K562 (cell line): ENCODE measurements around the gene IGFL1. TPM values are rescaled to one million over a fixed set of nuclear protein-coding genes. Genes with fewer than 3 reads are reported as not detected.
"Not testable (repeated sequence)": the region's sequence is repeated elsewhere in the genome, so short reads cannot be mapped to it uniquely, and the experiment has no call there.

Experiments used
- ATAC-seq: fragments of 200-7000 bp; cut with Tn5 transposase; 3 replicates; pipeline ENCODE4 v1.9.1; 2020; ENCODE audit warnings: moderate library complexity
- BruUV-seq: library from RNA; stranded (reverse); fragments of 400-500 nt; replicated peaks from 2 replicates; lab custom pipeline; 2021; lab: Mats Ljungman, UMichigan
- CTCF ChIA-PET: fragments of 300-600 bp; formaldehyde crosslinking; extraction: SDS; loops from one replicate; lab custom pipeline; 2021; ENCODE audit warnings: low intra/inter-chr PET ratio; lab: Yijun Ruan, JAX
- POLR2A ChIA-PET: fragments of 300-600, 350-650 bp; sonication (Branson Sonifier 250); formaldehyde crosslinking; extraction: SDS; loops from one replicate; lab custom pipeline; 2021; ENCODE audit warnings: antibody characterized with exemption, inconsistent platforms; lab: Yijun Ruan, JAX
- DNase-seq, 4 experiments: peaks; one replicate each; pipeline versions ENCODE4 v3.0.0 to v3.0.0-alpha.2; 2011 to 2018; ENCODE audit warnings: low spot score in 3 of 4, mixed read lengths in 3 of 4; ENCODE audit errors: extremely low read depth in 1 of 4
- FAIRE-seq: peaks from 2 replicates; lab custom pipeline; 2011; peaks lifted over from hg19 to GRCh38; lab: Jason Lieb, UNC
- H2AFZ ChIP-seq: 2 replicates; pipeline ENCODE4 v1.6.0; 2011; ENCODE audit warnings: low read depth, low read length, control low read depth, inconsistent platforms
- H3K27ac ChIP-seq: fragments of 200-600 bp; 3 replicates; pipeline ENCODE4 v1.8.0; 2011; ENCODE audit warnings: low read depth, mild to moderate bottlenecking, control low read depth, inconsistent platforms, low read length, moderate library complexity, mixed read lengths; ENCODE audit errors: extremely low read depth
- H3K27me3 ChIP-seq, 2 experiments: fragments of 300-600 bp in 1 of 2; 2 replicates in 1 of 2; 3 replicates in 1 of 2; pipeline versions ENCODE4 v1.6.0 to v1.8.0; 2011; ENCODE audit warnings: inconsistent platforms in 2 of 2, low read length in 2 of 2, mild to moderate bottlenecking in 1 of 2, mixed read lengths in 1 of 2, moderate library complexity in 1 of 2; ENCODE audit not compliant: control insufficient read depth in 2 of 2, insufficient read depth in 2 of 2
- H3K36me3 ChIP-seq: fragments of 300-600 bp; 3 replicates; pipeline ENCODE4 v1.8.0; 2011; ENCODE audit warnings: mild to moderate bottlenecking, low read length, inconsistent platforms; ENCODE audit not compliant: control insufficient read depth, insufficient read depth
- H3K4me1 ChIP-seq, 2 experiments: fragments of 200-600 bp in 1 of 2; replicated peaks in 1 of 2; 2 replicates in 1 of 2; 3 replicates in 1 of 2; pipeline versions ENCODE4 v1.5.1 to v1.8.0; 2011; ENCODE audit warnings: inconsistent platforms in 2 of 2, low read length in 2 of 2, mild to moderate bottlenecking in 1 of 2, mixed read lengths in 1 of 2, moderate library complexity in 1 of 2; ENCODE audit not compliant: control insufficient read depth in 2 of 2, insufficient read depth in 2 of 2
- H3K4me2 ChIP-seq: 2 replicates; pipeline ENCODE4 v1.6.1; 2011; ENCODE audit warnings: low read length, control low read depth, inconsistent platforms, mixed read lengths; ENCODE audit not compliant: insufficient read depth
- H3K4me3 ChIP-seq: fragments of 200-600 bp; sonication (generic), shearing (Covaris generic); 2 replicates; pipeline ENCODE4 v1.5.1; 2016; ENCODE audit warnings: control low read depth, inconsistent platforms
- H3K79me2 ChIP-seq: fragments of 200-600 bp; 3 replicates; pipeline ENCODE4 v1.8.0; 2011; ENCODE audit warnings: low read length, inconsistent platforms; ENCODE audit not compliant: control insufficient read depth, insufficient read depth
- H3K9ac ChIP-seq, 2 experiments: 2 replicates each; pipeline versions ENCODE4 v1.6.0 to v1.6.1; 2011; ENCODE audit warnings: low read depth in 2 of 2, low read length in 2 of 2, control low read depth in 1 of 2, inconsistent platforms in 1 of 2, mild to moderate bottlenecking in 1 of 2, mixed read lengths in 1 of 2; ENCODE audit not compliant: insufficient read depth in 1 of 2
- H3K9me1 ChIP-seq: one replicate; pipeline ENCODE4 v1.6.0; 2011; ENCODE audit warnings: inconsistent platforms, mild to moderate bottlenecking, low read length, moderate library complexity; ENCODE audit not compliant: control insufficient read depth, insufficient read depth
- H3K9me3 ChIP-seq: replicated peaks from 2 replicates; pipeline ENCODE4 v1.5.1; 2011; ENCODE audit warnings: low read depth, low read length, inconsistent platforms; ENCODE audit not compliant: control insufficient read depth, insufficient read depth
- H4K20me1 ChIP-seq: replicated peaks from 2 replicates; pipeline ENCODE4 v1.6.1; 2011; ENCODE audit warnings: low read length, inconsistent platforms, mixed read lengths; ENCODE audit not compliant: control insufficient read depth, insufficient read depth
- ARID1B ChIP-seq: fragments of 450-650 bp; IDR thresholded peaks from 2 replicates; pipeline ENCODE4 v1.6.1; 2016; ENCODE audit warnings: antibody characterized with exemption, mild to moderate bottlenecking, inconsistent platforms
- FOSL1 ChIP-seq: fragments of 200-800 bp; sonication (Bioruptor generic); conservative IDR thresholded peaks from 2 replicates; pipeline ENCODE4 v1.6.1; 2016; ENCODE audit warnings: missing genetic modification characterization, missing compliant biosample characterization
- GABPA ChIP-seq: fragments of 200-800 bp; sonication (Bioruptor generic); conservative IDR thresholded peaks from 2 replicates; pipeline ENCODE4 v1.6.1; 2016; ENCODE audit warnings: low read depth, missing genetic modification characterization, missing compliant biosample characterization
- GABPB1 ChIP-seq: sonication (generic); formaldehyde crosslinking; IDR thresholded peaks from 2 replicates; pipeline ENCODE4 v1.8.0; 2022; ENCODE audit warnings: mild to moderate bottlenecking, missing genetic modification reagents
- GTF2E2 ChIP-seq: fragments of 200-800 bp; sonication (Bioruptor generic); IDR thresholded peaks from 2 replicates; pipeline ENCODE4 v1.6.1; 2016; ENCODE audit warnings: missing genetic modification characterization, missing compliant biosample characterization
- JUND ChIP-seq, 2 experiments: IDR thresholded peaks; 2 replicates in 1 of 2; 3 replicates in 1 of 2; pipeline ENCODE4 v1.6.1; 2011; ENCODE audit warnings: borderline replicate concordance in 2 of 2, low read depth in 2 of 2, low read length in 2 of 2, improper control_type of control experiment in 1 of 2, missing biosample characterization in 1 of 2, missing genetic modification characterization in 1 of 2, missing genetic modification reagents in 1 of 2
- SOX6 ChIP-seq: fragments of 450-650 bp; IDR thresholded peaks from 2 replicates; pipeline ENCODE4 v1.6.1; 2014; ENCODE audit warnings: mild to moderate bottlenecking
- USF1 ChIP-seq: sonication (generic); formaldehyde crosslinking; IDR thresholded peaks from 2 replicates; pipeline ENCODE4 v1.9.0; 2022; ENCODE audit warnings: mild to moderate bottlenecking, missing genetic modification reagents
- ZBTB1 ChIP-seq: sonication (generic); formaldehyde crosslinking; IDR thresholded peaks from 2 replicates; pipeline ENCODE4 v1.8.1; 2023; ENCODE audit warnings: missing genetic modification reagents, low read depth, mild to moderate bottlenecking, borderline replicate concordance
- ZNF609 ChIP-seq: sonication (generic); formaldehyde crosslinking; IDR thresholded peaks from 2 replicates; pipeline ENCODE4 v1.8.1; 2023; ENCODE audit warnings: missing genetic modification reagents, mild to moderate bottlenecking, borderline replicate concordance
- WGBS: fragments of 100-300 bp; shearing (Covaris generic); methylation state at CpG from one replicate; pipeline ENCODE4 v1.1.6; 2016; ENCODE audit warnings: low coverage, mixed read lengths; ENCODE audit not compliant: insufficient coverage; ENCODE audit errors: missing lambda C conversion rate; 5-methylcytosine and 5-hydroxymethylcytosine counted together
- in situ Hi-C: fragments of 300-500 bp; cut with MboI; formaldehyde crosslinking; loops from 4 replicates; pipeline ENCODE4 v1.15.0; 2018; ENCODE audit warnings: inconsistent platforms, mixed read lengths
- intact Hi-C: fragments of 100-400 bp; cut with micrococcal nuclease; formaldehyde crosslinking; loops from 2 replicates; pipeline ENCODE4 v1.14.2; 2022
- polyA plus RNA-seq, 8 experiments: library from polyadenylated mRNA; depleted of rRNA in 4 of 8; stranded (reverse) in 5 of 8; unstranded in 3 of 8; fragments of >200 nt; fragmentation: Nextera tagmentation in 2 of 8; fragmentation: Illumina TruSeq in 1 of 8; extraction: Ambion mirVana in 2 of 8; extraction: Trizol in 1 of 8; gene quantifications; 2 replicates each; pipeline versions ENCODE4 v1.2.1 to v1.2.3, GENCODE V29; 2011 to 2014; ENCODE audit warnings: inconsistent platforms in 1 of 8, missing spikeins in 1 of 8
- total RNA-seq, 7 experiments: library from RNA; depleted of rRNA in 6 of 7; stranded (reverse); fragments of >200 nt in 6 of 7; fragmentation: Illumina TruSeq in 2 of 7; extraction: Trizol in 2 of 7; gene quantifications; 2 replicates each; pipeline versions ENCODE4 v1.2.1 to v1.2.3, GENCODE V29; 2011 to 2021; ENCODE audit warnings: low replicate concordance in 1 of 7
- TF ChIP-seq, protein P1 (sequence below), 2 experiments: fragments of 450-650 bp in 1 of 2; sonication (generic) in 1 of 2; formaldehyde crosslinking in 1 of 2; IDR thresholded peaks in 1 of 2; conservative IDR thresholded peaks in 1 of 2; 2 replicates each; pipeline versions ENCODE4 v1.6.1 to v1.8.1; 2016 to 2023; ENCODE audit warnings: mild to moderate bottlenecking in 2 of 2, moderate library complexity in 2 of 2, inconsistent platforms in 1 of 2, missing genetic modification reagents in 1 of 2

Gene IGFL1
- total and polyA plus RNA-seq, 9 of the 15 experiments (the other 6 are each of a cell fraction or from before 2014, with no cell fraction given) = not detected

- BruUV-seq; H3K4me2 ChIP-seq; H4K20me1 ChIP-seq; intact Hi-C loops; H3K9me3 ChIP-seq; H3K4me3 ChIP-seq; H3K9ac ChIP-seq; FAIRE-seq; H2AFZ ChIP-seq; ATAC-seq; H3K36me3 ChIP-seq; H3K9me1 ChIP-seq; DNase-seq; H3K27ac ChIP-seq; H3K4me1 ChIP-seq; H3K79me2 ChIP-seq; TF ChIP-seq JUND (IDR thresholded peaks at IDR 0.05; ENCODE audit: borderline replicate concordance, low read depth, low read length): not testable (repeated sequence)
- CTCF ChIA-PET = interaction anchor here (0.5 to 4.2 kb wide), 2 partner anchors 86 to 183 kb away, joined by 4 to 115 read pairs; no protein-coding TSS in a partner anchor
- H3K27me3 ChIP-seq = peaks cover 8 to 29% of the 10 kb centered on the region in 2 experiments
- POLR2A ChIA-PET = interaction anchor here (0.7 kb wide), 1 partner anchor 34 kb away, joined by 3 read pairs; the partner anchor contains the start of gene IGFL1
- in situ Hi-C loops = loop anchor here (5.0 to 10.0 kb wide), 2 partner anchors 180 to 348 kb away; partner anchors contain the start of gene NANOS2
- WGBS = 0% methylated on average over 10 of the region's 11 CpGs
- TF ChIP-seq ZNF609 (peak; percentile 89; the same call in 1 of the 2 replicates), GTF2E2 (tag) (0 out of 2 replicates have a peak, but pooled peaks have one; percentile 49), ZBTB1 (CRISPR knock-in tag) (peak; percentile 79; the same call in 1 of the 2 replicates), SOX6 (peak; percentile 19; the same call in 1 of the 2 replicates), GABPA (tag) (peak; percentile 48; the same call in 1 of the 2 replicates), JUND (tag; IDR thresholded peaks at IDR 0.05; ENCODE audit: borderline replicate concordance, low read depth, low read length) (0 out of 3 replicates have a peak, but pooled peaks have one; percentile 16), ARID1B (peak; percentile 24; the same call in 1 of the 2 replicates), USF1 (CRISPR knock-in tag) (peak; percentile 30; the same call in 1 of the 2 replicates), GABPB1 (CRISPR knock-in tag) (peak; percentile 76), FOSL1 (peak; percentile 91)
- TF ChIP-seq, protein P1, sequence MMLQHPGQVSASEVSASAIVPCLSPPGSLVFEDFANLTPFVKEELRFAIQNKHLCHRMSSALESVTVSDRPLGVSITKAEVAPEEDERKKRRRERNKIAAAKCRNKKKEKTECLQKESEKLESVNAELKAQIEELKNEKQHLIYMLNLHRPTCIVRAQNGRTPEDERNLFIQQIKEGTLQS (IDR thresholded peaks at IDR 0.05) = peak; percentile 43; the same call in 1 of the 2 replicates
- TF ChIP-seq, protein P1 (CRISPR knock-in tag; conservative IDR thresholded peaks at IDR 0.05) = not testable (repeated sequence)
Measured at GRCh38 chr19:46262684-46263296, 33.2 kb downstream of the IGFL1 start.
